OCI-LY1 (cell line): ENCODE data around the gene CLPTM1L.
"Not testable (repeated sequence)": the region's sequence is repeated elsewhere in the genome, so short reads cannot be mapped to it uniquely, and the experiment has no call there.

Experiments
- H2AFZ ChIP-seq: fragments of 200-600 bp; sonication (generic), shearing (Covaris generic); 2 replicates; pipeline ENCODE4 v1.6.0; 2014; ENCODE audit warnings: antibody characterized with exemption, mild to moderate bottlenecking, low read length
- H3F3A ChIP-seq: fragments of 200-600 bp; sonication (generic), shearing (Covaris generic); 2 replicates; pipeline ENCODE4 v1.6.0; 2014; ENCODE audit warnings: mild to moderate bottlenecking, antibody characterized with exemption, low read length, moderate library complexity; ENCODE audit not compliant: insufficient read depth
- H3K27ac ChIP-seq: fragments of 200-600 bp; sonication (generic); 2 replicates; pipeline ENCODE4 v1.5.1; 2014; ENCODE audit warnings: low read length, mixed run types, mild to moderate bottlenecking, low read depth; ENCODE audit not compliant: poor library complexity, severe bottlenecking
- H3K27me3 ChIP-seq: fragments of 200-600 bp; sonication (generic); 2 replicates; pipeline ENCODE4 v1.6.0; 2014; ENCODE audit warnings: antibody characterized with exemption, mild to moderate bottlenecking, low read length, moderate library complexity; ENCODE audit not compliant: insufficient read depth
- H3K36me3 ChIP-seq: fragments of 200-600 bp; sonication (generic); 2 replicates; pipeline ENCODE4 v1.6.1; 2014; ENCODE audit warnings: mild to moderate bottlenecking, antibody characterized with exemption, low read length, moderate library complexity, mixed read lengths; ENCODE audit not compliant: insufficient read depth
- H3K4me1 ChIP-seq: fragments of 200-600 bp; sonication (generic); 2 replicates; pipeline ENCODE4 v1.5.1; 2014; ENCODE audit warnings: mild to moderate bottlenecking, low read length, moderate library complexity; ENCODE audit not compliant: insufficient read depth, severe bottlenecking
- H3K4me2 ChIP-seq: fragments of 200-600 bp; sonication (generic), shearing (Covaris generic); 2 replicates; pipeline ENCODE4 v1.6.1; 2014; ENCODE audit warnings: low read length
- H3K4me3 ChIP-seq: fragments of 200-600 bp; sonication (generic); 2 replicates; pipeline ENCODE4 v1.5.1; 2014; ENCODE audit warnings: low read length, low read depth, mild to moderate bottlenecking, mixed read lengths; ENCODE audit not compliant: poor library complexity, severe bottlenecking
- H3K79me2 ChIP-seq: fragments of 200-600 bp; shearing (Covaris generic); 2 replicates; pipeline ENCODE4 v1.6.1; 2016; ENCODE audit warnings: mixed run types, low read length, mixed read lengths; ENCODE audit not compliant: insufficient read depth
- H3K9ac ChIP-seq: fragments of 200-600 bp; sonication (generic), shearing (Covaris generic); 2 replicates; pipeline ENCODE4 v1.6.1; 2014; ENCODE audit warnings: mild to moderate bottlenecking, low read length, mixed read lengths
- H3K9me2 ChIP-seq: fragments of 200-600 bp; sonication (generic), shearing (Covaris generic); 2 replicates; pipeline ENCODE4 v1.6.1; 2014; ENCODE audit warnings: low read depth, mild to moderate bottlenecking, low read length, mixed read lengths
- H3K9me3 ChIP-seq: fragments of 200-600 bp; shearing (Covaris generic); 2 replicates; pipeline ENCODE4 v1.6.1; 2014; ENCODE audit warnings: low read length, mixed read lengths
- H4K20me1 ChIP-seq: fragments of 200-600 bp; sonication (generic), shearing (Covaris generic); 2 replicates; pipeline ENCODE4 v1.6.0; 2016; ENCODE audit warnings: mild to moderate bottlenecking, low read length; ENCODE audit not compliant: insufficient read depth
- CTCF ChIP-seq: fragments of 200-600 bp; sonication (generic), shearing (Covaris generic); IDR thresholded peaks from 2 replicates; pipeline ENCODE4 v1.5.1; 2017; ENCODE audit warnings: mild to moderate bottlenecking, antibody characterized with exemption, low read length, moderate library complexity, mixed read lengths
- EZH2 ChIP-seq: fragments of 200-600 bp; sonication (generic), shearing (Covaris generic); IDR thresholded peaks from 2 replicates; pipeline ENCODE4 v1.8.0; 2017; ENCODE audit warnings: borderline replicate concordance, mixed run types, mild to moderate bottlenecking, antibody characterized with exemption, low read length, moderate library complexity, mixed read lengths

CLPTM1L gene

GRCh38 chr5:1288439-1289335, 56.2 kb downstream of the CLPTM1L start:
- H2AFZ ChIP-seq: no peak overlapping the region
- H3K9me2 ChIP-seq: no peaks in the 10 kb centered on the region
- H3K79me2 ChIP-seq: peaks cover 18% of the 10 kb centered on the region; the same call in 1 of the 2 replicates
- no peak overlapping the region for H3K9ac ChIP-seq
- no peak overlapping the region for H3K27ac ChIP-seq
- no peak overlapping the region for H3K4me2 ChIP-seq
- H3K36me3 ChIP-seq: peaks cover 36% of the 10 kb centered on the region
- TF ChIP-seq CTCF: no peak
- TF ChIP-seq EZH2: no peak
- no peaks in the 10 kb centered on the region for H3F3A ChIP-seq
- no peaks in the 10 kb centered on the region for H4K20me1 ChIP-seq
- H3K27me3 ChIP-seq: no peaks in the 10 kb centered on the region
- no peaks in the 10 kb centered on the region for H3K9me3 ChIP-seq
- H3K4me1 ChIP-seq: peaks cover 24% of the 10 kb centered on the region
- H3K4me3 ChIP-seq: no peak overlapping the region

- Histone ChIP-seq H3F3A (no peaks in the 10 kb centered on the region), H4K20me1 (no peaks in the 10 kb centered on the region), H3K4me1 (no peaks in the 10 kb centered on the region), H2AFZ (no peak overlapping the region), H3K4me2 (no peak overlapping the region), H3K9me3 (no peaks in the 10 kb centered on the region), H3K9me2 (no peaks in the 10 kb centered on the region), H3K79me2 (peaks cover 18% of the 10 kb centered on the region; the same call in 1 of the 2 replicates), H3K4me3 (no peak overlapping the region), H3K9ac (no peak overlapping the region), H3K27me3 (no peaks in the 10 kb centered on the region), H3K27ac (no peak overlapping the region), H3K36me3 (peaks cover 33% of the 10 kb centered on the region)
- TF ChIP-seq CTCF (no peak), EZH2 (no peak)
These were observed 59.0 kb downstream of the CLPTM1L start for GRCh38 chr5:1285883-1286291.

GRCh38 chr5:1285141-1285540, 59.8 kb downstream of the CLPTM1L start:
- Histone ChIP-seq H3K9me2 (no peaks in the 10 kb centered on the region), H3K4me3 (no peak overlapping the region), H3K9ac (no peak overlapping the region), H3K36me3 (peaks cover 40% of the 10 kb centered on the region), H3K4me1 (no peaks in the 10 kb centered on the region), H3K4me2 (no peak overlapping the region), H2AFZ (no peak overlapping the region), H3K9me3 (no peaks in the 10 kb centered on the region), H4K20me1 (no peaks in the 10 kb centered on the region), H3F3A (no peaks in the 10 kb centered on the region), H3K79me2 (peaks cover 18% of the 10 kb centered on the region; the same call in 1 of the 2 replicates), H3K27me3 (no peaks in the 10 kb centered on the region), H3K27ac (no peak overlapping the region)
- TF ChIP-seq EZH2 (no peak), CTCF (no peak)

- not testable (repeated sequence) for H3K9me3 ChIP-seq, H3K9me2 ChIP-seq
These were observed 60.4 kb downstream of the CLPTM1L start for GRCh38 chr5:1284336-1284970.

GRCh38 chr5:1283729-1284041, 61.2 kb downstream of the CLPTM1L start:
- Histone ChIP-seq H3K36me3 (peaks cover 49% of the 10 kb centered on the region), H3K79me2 (peaks cover 18% of the 10 kb centered on the region; the same call in 1 of the 2 replicates)
- not testable (repeated sequence) for H3K4me1 ChIP-seq, H3K9me3 ChIP-seq, H3F3A ChIP-seq, H3K4me2 ChIP-seq, H3K27ac ChIP-seq, H3K9me2 ChIP-seq, H3K27me3 ChIP-seq, H3K4me3 ChIP-seq, H4K20me1 ChIP-seq, H2AFZ ChIP-seq, H3K9ac ChIP-seq

More at GRCh38 chr5:1284336-1284970, 60.4 kb downstream of the CLPTM1L start:
- not testable (repeated sequence) for H3K27ac ChIP-seq, H3K9ac ChIP-seq, H3K4me3 ChIP-seq, H3K4me1 ChIP-seq, H3K4me2 ChIP-seq, H4K20me1 ChIP-seq, H3F3A ChIP-seq, H3K27me3 ChIP-seq, H2AFZ ChIP-seq
- Histone ChIP-seq H3K79me2 (peaks cover 18% of the 10 kb centered on the region; the same call in 1 of the 2 replicates), H3K36me3 (peaks cover 47% of the 10 kb centered on the region)
